Ectodermal cell (in vitro differentiated cells): ENCODE data around the gene CDK8.
"Not testable (repeated sequence)": the region's sequence is repeated elsewhere in the genome, so short reads cannot be mapped to it uniquely, and the experiment has no call there.

ENCODE experiments used
- H3K27ac ChIP-seq: 2 replicates; pipeline ENCODE4 v1.7.0; 2013; ENCODE audit warnings: mild to moderate bottlenecking, low read depth, low read length; ENCODE audit not compliant: insufficient read depth, poor library complexity, severe bottlenecking
- H3K27me3 ChIP-seq: 2 replicates; pipeline ENCODE4 v1.7.0; 2013; ENCODE audit warnings: mild to moderate bottlenecking, low read length; ENCODE audit not compliant: insufficient read depth, control insufficient read depth, poor library complexity, severe bottlenecking
- H3K36me3 ChIP-seq: one replicate; pipeline ENCODE4 v1.7.0; 2013; ENCODE audit warnings: low read length; ENCODE audit not compliant: control insufficient read depth, insufficient read depth
- H3K4me1 ChIP-seq: one replicate; pipeline ENCODE4 v1.7.0; 2013; ENCODE audit warnings: low read length; ENCODE audit not compliant: control insufficient read depth, insufficient read depth
- H3K4me3 ChIP-seq: 2 replicates; pipeline ENCODE4 v1.7.0; 2013; ENCODE audit warnings: low read depth, low read length, control low read depth; ENCODE audit not compliant: insufficient read depth
- H3K9me3 ChIP-seq: 2 replicates; pipeline ENCODE4 v1.7.0; 2013; ENCODE audit warnings: mild to moderate bottlenecking, low read length, moderate library complexity; ENCODE audit not compliant: control insufficient read depth
- WGBS, 2 experiments: methylation state at CpG; one replicate each; pipeline ENCODE4 v1.1.7; 2013; ENCODE audit warnings: missing lambda C conversion rate in 2 of 2; 5-methylcytosine and 5-hydroxymethylcytosine counted together

Gene CDK8

DNA sequence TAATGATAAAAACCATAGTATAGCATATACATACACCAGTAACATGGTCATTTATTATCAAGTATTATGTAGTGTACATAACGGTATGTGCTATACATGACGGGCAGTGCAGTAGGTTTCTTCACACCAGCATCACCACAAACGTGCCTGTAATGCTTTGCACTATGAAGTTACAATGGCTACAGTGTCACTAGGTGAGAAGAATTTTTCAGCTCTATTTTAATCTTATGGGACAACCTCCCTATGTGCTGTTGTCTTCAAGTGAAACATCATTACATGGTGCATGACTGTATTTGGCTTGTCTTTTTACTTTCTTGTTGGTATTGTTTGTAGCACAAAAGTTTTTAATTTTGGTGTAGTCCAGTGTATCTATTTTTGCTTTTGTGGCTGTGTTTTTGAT is 18.7 kb downstream of the CDK8 start:
- Histone ChIP-seq H3K4me3 (no peak overlapping the region), H3K9me3 (no peaks in the 10 kb centered on the region), H3K27ac (no peak overlapping the region), H3K27me3 (no peaks in the 10 kb centered on the region), H3K4me1 (no peaks in the 10 kb centered on the region), H3K36me3 (no peaks in the 10 kb centered on the region)
- 93% methylated on average over 3 of the region's 3 CpGs for WGBS, 2 experiments

DNA sequence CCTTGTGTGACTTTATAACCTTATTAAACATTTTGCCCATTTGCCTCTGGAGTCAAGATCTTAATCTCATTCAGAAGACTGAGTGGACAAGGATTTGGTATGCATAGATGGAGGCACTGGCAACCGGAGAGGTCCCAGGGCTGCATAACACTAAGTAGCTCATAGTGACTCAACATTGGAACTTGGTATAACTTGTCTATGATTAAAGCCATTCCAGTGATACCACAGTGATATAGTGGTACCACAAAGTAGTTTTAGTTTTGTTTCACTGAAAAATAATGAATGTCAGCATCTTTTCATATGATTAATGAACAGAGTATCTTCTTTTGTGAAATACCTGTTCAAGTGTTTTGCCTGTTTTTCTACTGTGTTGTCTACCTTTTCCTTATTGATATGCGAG is 26.4 kb downstream of the CDK8 start:
- Histone ChIP-seq H3K27ac (no peak overlapping the region), H3K36me3 (no peaks in the 10 kb centered on the region), H3K4me3 (no peak overlapping the region), H3K9me3 (no peaks in the 10 kb centered on the region), H3K4me1 (no peaks in the 10 kb centered on the region), H3K27me3 (no peaks in the 10 kb centered on the region)
- 50 to 79% methylated on average over 1 to 2 of the region's 2 CpGs for WGBS, 2 experiments

DNA sequence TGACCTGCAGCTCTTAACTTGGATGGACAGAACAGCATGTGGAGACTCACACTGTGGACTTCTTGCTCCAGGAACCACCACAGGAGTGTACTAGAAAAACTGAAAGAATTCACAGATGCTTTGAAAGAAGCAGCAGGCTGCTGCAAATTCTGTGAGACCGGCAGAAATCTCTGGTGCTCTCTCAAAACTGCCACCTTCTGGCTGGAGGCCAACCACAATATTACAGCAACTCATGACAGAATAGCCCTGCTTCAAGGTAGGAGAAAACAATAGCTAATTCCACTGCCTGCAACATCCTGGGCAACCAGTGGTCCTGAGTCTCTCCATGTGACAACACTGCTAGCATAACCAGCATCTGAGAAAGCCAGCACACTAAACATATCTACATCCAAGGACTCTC is 26.9 kb downstream of the CDK8 start:
- Histone ChIP-seq H3K36me3 (no peaks in the 10 kb centered on the region), H3K9me3 (no peaks in the 10 kb centered on the region), H3K4me3 (no peak overlapping the region), H3K27ac (no peak overlapping the region), H3K4me1 (no peaks in the 10 kb centered on the region), H3K27me3 (no peaks in the 10 kb centered on the region)
- WGBS, 2 experiments, result 90 to 98% methylated on average over 1 of the region's 1 CpG

DNA sequence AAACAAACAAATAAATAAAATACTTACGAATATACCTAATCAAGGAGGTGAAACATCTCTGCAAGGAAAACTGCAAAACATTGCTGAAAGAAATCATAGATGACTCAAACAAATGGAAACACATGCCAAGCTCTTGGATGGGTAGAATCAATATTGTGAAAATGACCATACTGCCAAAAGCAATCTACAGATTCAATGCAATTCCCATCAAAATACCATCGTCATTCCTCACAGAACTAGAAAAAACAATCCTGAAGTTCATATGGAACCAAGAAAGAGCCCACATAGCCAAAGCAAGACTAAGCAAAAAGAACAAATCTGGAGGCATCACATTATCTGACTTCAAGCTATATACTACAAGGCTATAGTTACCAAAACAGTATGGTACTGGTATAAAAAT is 32.0 kb downstream of the CDK8 start:
- not testable (repeated sequence) for H3K4me3 ChIP-seq, H3K9me3 ChIP-seq, H3K27ac ChIP-seq, H3K4me1 ChIP-seq, H3K36me3 ChIP-seq, H3K27me3 ChIP-seq
- 43 to 100% methylated on average over 1 to 2 of the region's 2 CpGs for WGBS, 2 experiments

DNA sequence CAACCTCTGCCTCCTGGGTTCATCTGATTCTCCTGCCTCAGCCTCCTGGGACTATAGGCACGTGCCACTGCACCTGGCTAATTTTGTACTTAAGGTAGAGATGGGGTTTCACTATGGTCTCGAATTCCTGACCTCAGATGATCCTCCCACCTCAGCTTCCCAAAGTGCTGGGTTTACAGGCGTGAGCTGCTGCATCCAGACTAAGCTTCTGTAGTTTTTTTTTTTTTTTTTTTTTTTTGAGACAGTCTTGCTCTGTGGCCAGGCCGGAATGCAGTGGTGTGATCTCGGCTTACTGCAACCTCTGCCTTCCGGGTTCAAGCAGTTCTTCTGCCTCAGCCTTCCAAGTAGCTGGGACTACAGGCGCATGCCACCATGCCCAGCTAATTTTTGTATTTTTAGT is 34.9 kb downstream of the CDK8 start:
- not testable (repeated sequence) for H3K9me3 ChIP-seq, H3K4me1 ChIP-seq, H3K4me3 ChIP-seq, H3K27ac ChIP-seq, H3K36me3 ChIP-seq, H3K27me3 ChIP-seq
- 90 to 93% methylated on average over 7 of the region's 7 CpGs for WGBS, 2 experiments

DNA sequence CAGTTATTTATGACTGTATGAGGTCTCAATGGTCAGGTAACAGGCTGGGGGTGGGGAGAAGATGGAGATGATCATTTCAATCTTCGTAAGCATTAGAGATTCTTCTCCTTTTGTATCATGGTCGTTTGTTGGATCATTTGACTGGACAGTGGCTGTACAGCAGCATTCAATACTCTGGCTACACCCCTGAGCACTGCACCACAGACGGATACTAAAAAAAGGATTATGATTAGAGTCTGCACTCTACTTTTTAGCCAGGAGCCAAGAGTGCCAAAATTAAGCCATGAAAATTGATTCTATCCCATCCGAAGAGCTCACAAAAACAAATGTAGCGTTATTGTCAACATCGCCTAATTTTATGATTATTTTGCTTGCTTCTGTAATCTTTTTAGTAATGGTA is 41.9 kb downstream of the CDK8 start:
- 93 to 94% methylated on average over 6 of the region's 6 CpGs for WGBS, 2 experiments
- no peaks in the 10 kb centered on the region for H3K9me3 ChIP-seq
- H3K27ac ChIP-seq, result no peak overlapping the region
- H3K4me1 ChIP-seq, result no peaks in the 10 kb centered on the region
- no peaks in the 10 kb centered on the region for H3K27me3 ChIP-seq
- no peak overlapping the region for H3K4me3 ChIP-seq
- no peaks in the 10 kb centered on the region for H3K36me3 ChIP-seq

DNA sequence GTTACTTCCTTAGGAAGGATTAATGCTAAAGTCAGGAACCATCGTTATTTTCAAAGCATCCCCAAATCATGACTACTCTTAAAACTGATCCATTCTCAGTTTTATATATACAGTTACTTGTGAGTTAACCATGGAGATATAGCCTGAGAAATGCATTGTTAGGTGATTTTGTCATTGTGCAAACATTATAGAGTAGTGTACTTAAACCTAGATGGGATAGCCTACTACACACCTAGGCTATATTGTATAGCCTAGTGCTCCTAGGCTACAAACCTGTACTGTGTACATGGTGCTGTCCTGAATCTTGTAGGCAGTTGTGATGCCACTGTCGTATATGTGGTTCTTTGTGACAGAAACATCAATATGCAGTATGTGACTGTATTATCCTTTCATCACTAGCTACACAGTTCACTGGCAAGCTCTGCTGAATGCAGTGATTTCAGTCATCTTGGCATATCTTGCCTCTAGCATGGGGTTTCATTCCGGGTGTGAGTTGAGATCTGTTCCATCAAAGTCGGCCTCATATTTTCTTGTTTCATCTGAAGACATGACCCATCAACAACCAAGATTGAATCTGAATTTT is 45.3 kb downstream of the CDK8 start:
- Histone ChIP-seq H3K36me3 (no peaks in the 10 kb centered on the region), H3K4me3 (no peak overlapping the region), H3K9me3 (no peaks in the 10 kb centered on the region), H3K27me3 (no peaks in the 10 kb centered on the region), H3K27ac (no peak overlapping the region), H3K4me1 (no peaks in the 10 kb centered on the region)
- 95 to 100% methylated on average over 3 of the region's 4 CpGs for WGBS, 2 experiments

DNA sequence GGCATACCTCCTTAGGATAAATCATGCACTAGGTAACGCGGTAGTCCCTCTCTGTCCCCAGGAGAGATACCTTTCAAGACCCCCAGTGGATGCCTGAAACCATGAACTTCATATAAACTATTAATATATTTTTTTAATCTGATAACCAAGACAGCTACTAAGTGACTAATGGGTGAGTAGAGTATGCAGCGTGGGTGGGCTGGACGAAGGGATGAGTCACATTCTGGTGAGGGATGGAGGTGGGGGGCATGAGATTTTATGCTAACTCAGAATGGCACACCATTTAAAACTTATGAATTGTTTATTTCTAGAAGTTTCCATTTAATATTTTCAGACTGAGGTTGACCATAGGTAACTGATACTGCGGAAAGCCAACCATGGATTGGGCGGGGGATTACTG is 46.2 kb downstream of the CDK8 start:
- Histone ChIP-seq H3K4me1 (no peaks in the 10 kb centered on the region), H3K9me3 (no peaks in the 10 kb centered on the region), H3K4me3 (no peak overlapping the region), H3K27ac (no peak overlapping the region), H3K27me3 (no peaks in the 10 kb centered on the region), H3K36me3 (no peaks in the 10 kb centered on the region)
- 87 to 90% methylated on average over 6 of the region's 6 CpGs for WGBS, 2 experiments

DNA sequence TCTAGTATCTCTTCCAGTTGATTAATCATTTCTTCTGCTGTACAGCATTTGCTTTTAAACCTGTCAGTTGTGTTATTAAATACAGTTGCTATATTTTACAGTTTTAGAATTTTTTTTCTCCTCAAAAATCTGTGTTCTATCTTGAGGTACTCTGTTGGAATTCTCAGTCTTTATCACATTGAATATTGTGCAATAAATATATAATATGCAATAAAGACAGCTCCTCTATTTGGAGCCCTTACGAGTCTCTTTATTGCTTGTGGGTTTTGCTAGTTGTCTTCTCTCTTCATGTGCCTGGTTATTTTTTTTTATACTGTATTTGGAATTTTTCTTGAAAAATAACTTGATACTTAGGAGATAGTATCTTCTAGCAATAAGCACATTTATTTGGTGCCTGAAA is 51.7 kb downstream of the CDK8 start:
- no peaks in the 10 kb centered on the region for H3K4me1 ChIP-seq
- 60 to 67% methylated on average over 1 of the region's 1 CpG for WGBS, 2 experiments
- no peaks in the 10 kb centered on the region for H3K9me3 ChIP-seq
- H3K36me3 ChIP-seq, result no peaks in the 10 kb centered on the region
- no peaks in the 10 kb centered on the region for H3K27me3 ChIP-seq
- H3K4me3 ChIP-seq, result no peak overlapping the region
- no peak overlapping the region for H3K27ac ChIP-seq

DNA sequence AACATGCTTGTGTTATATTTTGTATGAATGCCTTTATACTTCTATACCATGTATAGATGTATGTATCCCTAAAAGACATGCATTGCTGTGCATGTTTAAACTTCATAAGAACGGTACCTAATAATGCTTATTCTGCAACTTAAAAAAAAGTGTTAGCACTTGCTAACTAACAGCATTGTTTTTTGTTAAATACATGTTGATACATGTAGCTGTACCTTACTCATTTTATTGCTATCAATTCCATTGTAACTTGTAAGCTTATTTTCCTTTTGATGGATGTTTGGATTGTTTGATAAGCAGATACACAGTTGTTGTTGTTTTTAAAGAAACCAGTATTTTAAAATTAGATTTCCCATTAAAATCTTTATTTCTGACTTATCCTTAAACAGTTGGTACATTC is 53.8 kb downstream of the CDK8 start:
- Histone ChIP-seq H3K4me3 (no peak overlapping the region), H3K27me3 (no peaks in the 10 kb centered on the region), H3K9me3 (no peaks in the 10 kb centered on the region), H3K27ac (no peak overlapping the region), H3K4me1 (no peaks in the 10 kb centered on the region), H3K36me3 (no peaks in the 10 kb centered on the region)
- WGBS, 2 experiments, result 100% methylated on average over 1 of the region's 1 CpG; no CpG with 5 or more reads in 1 of the 2 experiments

DNA sequence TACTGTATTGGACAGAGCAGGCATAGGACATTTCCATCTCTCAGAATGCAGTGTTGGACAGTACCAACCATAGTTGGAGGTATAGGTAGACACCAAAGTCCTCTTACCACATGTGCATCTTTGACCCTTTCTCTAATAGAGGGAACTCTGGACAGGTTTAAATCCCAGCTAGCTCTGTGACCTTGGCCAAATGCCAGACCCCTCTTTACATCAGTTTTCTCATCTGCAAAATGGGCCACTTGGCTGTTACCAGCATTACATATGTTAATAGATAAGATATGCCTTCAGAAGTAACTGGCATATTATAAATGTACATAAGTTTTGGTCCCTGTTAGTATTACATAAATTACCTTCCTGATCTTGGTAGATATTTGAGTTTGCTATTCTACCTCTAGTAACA is 54.3 kb downstream of the CDK8 start:
- Histone ChIP-seq H3K27ac (no peak overlapping the region), H3K27me3 (no peaks in the 10 kb centered on the region), H3K4me3 (no peak overlapping the region), H3K4me1 (no peaks in the 10 kb centered on the region), H3K9me3 (no peaks in the 10 kb centered on the region), H3K36me3 (no peaks in the 10 kb centered on the region)
